K562 (cell line): ENCODE data around the gene ODF2. TPM values are rescaled to one million over a fixed set of nuclear protein-coding genes. Genes with fewer than 3 reads are reported as not detected.

ENCODE experiments used
- BACH1 ChIP-seq: fragments of 200-800 bp; sonication (Bioruptor generic); IDR thresholded peaks from 2 replicates; pipeline ENCODE4 v1.6.1; 2016; ENCODE audit warnings: missing genetic modification characterization, missing compliant biosample characterization
- BRD9 ChIP-seq: fragments of 450-650 bp; IDR thresholded peaks from 2 replicates; pipeline ENCODE4 v1.6.1; 2018; ENCODE audit warnings: low read depth; ENCODE audit not compliant: partially characterized antibody
- BRF1 ChIP-seq: IDR thresholded peaks from 3 replicates; pipeline ENCODE4 v1.6.1; 2011; ENCODE audit warnings: borderline replicate concordance, mild to moderate bottlenecking; ENCODE audit not compliant: insufficient read length; ENCODE audit errors: extremely low read depth
- DACH1 ChIP-seq: fragments of 450-650 bp; IDR thresholded peaks from 2 replicates; pipeline ENCODE4 v1.6.1; 2018; ENCODE audit not compliant: partially characterized antibody
- FOXO4 ChIP-seq: fragments of 450-650 bp; formaldehyde crosslinking; IDR thresholded peaks from 2 replicates; pipeline ENCODE4 v1.4.0; 2020; ENCODE audit warnings: mild to moderate bottlenecking, moderate library complexity
- GATA2 ChIP-seq: sonication (generic); formaldehyde crosslinking; IDR thresholded peaks from 2 replicates; pipeline ENCODE4 v1.4.0; 2020; ENCODE audit warnings: mild to moderate bottlenecking, missing genetic modification reagents
- HBP1 ChIP-seq: fragments of 450-650 bp; formaldehyde crosslinking; IDR thresholded peaks from 2 replicates; pipeline ENCODE4 v1.4.0; 2022; ENCODE audit warnings: missing genetic modification characterization
- JUNB ChIP-seq: fragments of 450-650 bp; formaldehyde crosslinking; conservative IDR thresholded peaks from 2 replicates; pipeline ENCODE4 v1.4.0; 2020; ENCODE audit warnings: mild to moderate bottlenecking
- LEF1 ChIP-seq: fragments of 450-650 bp; IDR thresholded peaks from 2 replicates; pipeline ENCODE4 v1.6.1; 2016; ENCODE audit warnings: mild to moderate bottlenecking
- MAZ ChIP-seq, 2 experiments: fragments of 450-650 bp in 1 of 2; sonication (generic) in 1 of 2; formaldehyde crosslinking; IDR thresholded peaks in 1 of 2; conservative IDR thresholded peaks in 1 of 2; 2 replicates each; pipeline versions ENCODE4 v1.4.0 to v1.5.0; 2020; ENCODE audit warnings: mild to moderate bottlenecking in 1 of 2, missing genetic modification reagents in 1 of 2
- NR2C1 ChIP-seq, 2 experiments: fragments of 450-650 bp; IDR thresholded peaks; 2 replicates each; pipeline ENCODE4 v1.6.1; 2017; ENCODE audit warnings: mild to moderate bottlenecking in 2 of 2, antibody characterized with exemption in 1 of 2, inconsistent platforms in 1 of 2, missing compliant biosample characterization in 1 of 2, missing genetic modification characterization in 1 of 2
- SMARCC2 ChIP-seq: fragments of 450-650 bp; IDR thresholded peaks from 2 replicates; pipeline ENCODE4 v1.6.1; 2017; ENCODE audit warnings: antibody characterized with exemption, moderate library complexity, mild to moderate bottlenecking, low read depth
- TCFL5 ChIP-seq: fragments of 250-450 bp; sonication (Bioruptor Pico); conservative IDR thresholded peaks from 2 replicates; pipeline ENCODE4 v1.6.1; 2021; ENCODE audit warnings: mild to moderate bottlenecking, moderate library complexity, matching md5 sums
- ZFX ChIP-seq: sonication (generic); formaldehyde crosslinking; IDR thresholded peaks from 2 replicates; pipeline ENCODE4 v1.8.0; 2022; ENCODE audit warnings: mild to moderate bottlenecking, missing genetic modification reagents, moderate library complexity
- ZNF12 ChIP-seq: sonication (generic); formaldehyde crosslinking; IDR thresholded peaks from 2 replicates; pipeline ENCODE4 v1.4.0; 2020; ENCODE audit warnings: mild to moderate bottlenecking, missing genetic modification reagents
- ZNF592 ChIP-seq: fragments of 450-650 bp; IDR thresholded peaks from 2 replicates; pipeline ENCODE4 v1.6.1; 2017; ENCODE audit warnings: antibody characterized with exemption, mild to moderate bottlenecking
- ZNF766 ChIP-seq: fragments of 200-800 bp; sonication (Bioruptor generic); conservative IDR thresholded peaks from 2 replicates; pipeline ENCODE4 v1.6.1; 2016; ENCODE audit warnings: missing genetic modification characterization, missing compliant biosample characterization
- polyA plus RNA-seq, 8 experiments: library from polyadenylated mRNA; depleted of rRNA in 4 of 8; stranded (reverse) in 5 of 8; unstranded in 3 of 8; fragments of >200 nt; fragmentation: Nextera tagmentation in 2 of 8; fragmentation: Illumina TruSeq in 1 of 8; extraction: Ambion mirVana in 2 of 8; extraction: Trizol in 1 of 8; gene quantifications; 2 replicates each; pipeline versions ENCODE4 v1.2.1 to v1.2.3, GENCODE V29; 2011 to 2014; ENCODE audit warnings: inconsistent platforms in 1 of 8, missing spikeins in 1 of 8
- total RNA-seq, 7 experiments: library from RNA; depleted of rRNA in 6 of 7; stranded (reverse); fragments of >200 nt in 6 of 7; fragmentation: Illumina TruSeq in 2 of 7; extraction: Trizol in 2 of 7; gene quantifications; 2 replicates each; pipeline versions ENCODE4 v1.2.1 to v1.2.3, GENCODE V29; 2011 to 2021; ENCODE audit warnings: low replicate concordance in 1 of 7
- TF ChIP-seq, protein P1 (sequence below): fragments of 450-650 bp; IDR thresholded peaks from 2 replicates; pipeline ENCODE4 v1.6.1; 2016

ODF2 gene
- total and polyA plus RNA-seq, 9 of the 15 experiments (the other 6 are each of a cell fraction or from before 2014, with no cell fraction given) = 16.5 to 83.2 (median 69.7) TPM

GRCh38 chr9:128428644-128429512 lies 26.9 kb upstream of the ODF2 start (continued):
- peak; percentile 96 for TF ChIP-seq ZNF592
- no peak for TF ChIP-seq DACH1
- TF ChIP-seq BRD9 = no peak
- TF ChIP-seq LEF1 = 0 out of 2 replicates have a peak, but pooled peaks have one; percentile 39
- TF ChIP-seq GATA2 (CRISPR knock-in tag) = peak; percentile 80
- peak; percentile 98 for TF ChIP-seq ZFX
- no peak for TF ChIP-seq JUNB (CRISPR knock-in tag)
- no peak for TF ChIP-seq BRF1
- 0 out of 2 replicates have a peak, but pooled peaks have one; percentile 16 for TF ChIP-seq ZNF766 (CRISPR knock-in tag)
- TF ChIP-seq NR2C1 (IDR thresholded peaks at IDR 0.05) = no peak
- TF ChIP-seq NR2C1 (tag; IDR thresholded peaks at IDR 0.05) = 0 out of 2 replicates have a peak, but pooled peaks have one; percentile 14
- TF ChIP-seq, protein P1, sequence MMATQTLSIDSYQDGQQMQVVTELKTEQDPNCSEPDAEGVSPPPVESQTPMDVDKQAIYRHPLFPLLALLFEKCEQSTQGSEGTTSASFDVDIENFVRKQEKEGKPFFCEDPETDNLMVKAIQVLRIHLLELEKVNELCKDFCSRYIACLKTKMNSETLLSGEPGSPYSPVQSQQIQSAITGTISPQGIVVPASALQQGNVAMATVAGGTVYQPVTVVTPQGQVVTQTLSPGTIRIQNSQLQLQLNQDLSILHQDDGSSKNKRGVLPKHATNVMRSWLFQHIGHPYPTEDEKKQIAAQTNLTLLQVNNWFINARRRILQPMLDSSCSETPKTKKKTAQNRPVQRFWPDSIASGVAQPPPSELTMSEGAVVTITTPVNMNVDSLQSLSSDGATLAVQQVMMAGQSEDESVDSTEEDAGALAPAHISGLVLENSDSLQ = peak; percentile 30; the same call in 1 of the 2 replicates
- no peak for TF ChIP-seq FOXO4 (CRISPR knock-in tag)
- TF ChIP-seq BACH1 (tag) = 0 out of 2 replicates have a peak, but pooled peaks have one; percentile 35
- TF ChIP-seq ZNF12 (CRISPR knock-in tag) = peak; percentile 47; the same call in 1 of the 2 replicates
- TF ChIP-seq SMARCC2 = no peak
- TF ChIP-seq HBP1 (CRISPR knock-in tag) = no peak
- no peak for TF ChIP-seq TCFL5 (CRISPR knock-in tag)
- peak in 1 of 2 experiments; percentile 68; a peak in 1 of 4 replicates for TF ChIP-seq MAZ (CRISPR knock-in tag; conservative IDR thresholded peaks at IDR 0.05 in 1 of 2, IDR thresholded peaks at IDR 0.05 in 1 of 2)
